Measurements from ENCODE around the gene RAB9A.
"Not testable (repeated sequence)": the region's sequence is repeated elsewhere in the genome, so short reads cannot be mapped to it uniquely, and the experiment has no call there.

RAB9A gene

DNA sequence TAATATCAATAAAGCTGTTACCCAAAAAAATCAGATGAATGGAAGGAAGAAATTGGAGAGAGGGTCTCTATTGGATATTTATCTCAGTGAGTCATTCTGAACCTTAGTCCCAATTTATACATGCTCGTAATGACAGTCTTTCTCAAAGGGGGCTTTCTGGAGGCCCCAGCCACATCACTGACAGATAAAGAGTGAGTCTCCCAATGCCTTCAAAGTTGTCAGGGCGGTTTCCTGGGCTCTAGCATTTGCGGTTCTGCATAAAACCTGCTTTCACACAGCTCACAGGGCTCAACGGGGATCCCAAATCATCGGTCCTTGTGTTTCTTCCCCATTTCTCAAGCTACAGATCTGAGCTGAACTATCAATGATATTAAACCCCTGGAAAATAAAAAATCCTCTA lies 18.7 kb upstream of the RAB9A start:
- DNase-seq, result no peak

DNA sequence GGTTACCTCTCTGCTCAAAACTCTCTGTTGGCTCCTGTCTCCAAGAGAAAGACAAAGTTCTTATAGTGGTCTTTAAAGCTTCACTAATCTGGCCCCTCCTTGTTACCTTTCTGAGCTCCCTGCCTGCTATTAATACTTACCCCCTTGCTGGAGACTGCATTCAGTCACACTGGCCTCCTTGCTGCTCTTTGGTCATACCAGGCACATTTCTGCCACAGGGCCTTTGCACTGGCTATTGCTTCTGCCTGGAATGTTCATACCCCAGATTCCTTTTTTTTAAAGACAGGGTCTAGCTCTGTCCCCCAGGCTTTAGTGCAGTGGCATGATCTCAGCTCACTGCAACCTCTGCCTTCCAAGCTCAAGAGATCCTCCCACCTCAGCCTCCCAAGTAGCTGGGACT lies 15.9 kb upstream of the RAB9A start:
- DNase-seq, result no peak

DNA sequence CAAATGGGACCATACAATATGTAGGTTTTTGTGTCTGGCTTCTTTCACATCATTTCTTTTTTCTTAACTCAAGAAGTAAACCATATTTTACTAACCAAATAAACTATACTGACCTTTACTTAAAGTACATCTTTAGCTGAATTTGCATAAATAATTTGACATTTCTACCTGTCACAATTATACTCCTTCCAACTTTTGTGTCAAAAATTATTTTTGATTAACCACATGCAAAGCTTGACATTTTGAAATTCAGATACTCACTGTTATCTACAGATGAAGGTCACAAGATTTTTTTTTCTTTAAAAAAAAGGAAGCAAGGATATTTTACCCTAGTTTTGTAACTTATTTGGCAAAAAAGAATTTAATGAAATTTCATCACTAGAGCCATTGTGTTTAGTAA lies 12.0 kb upstream of the RAB9A start:
- no peak for DNase-seq

DNA sequence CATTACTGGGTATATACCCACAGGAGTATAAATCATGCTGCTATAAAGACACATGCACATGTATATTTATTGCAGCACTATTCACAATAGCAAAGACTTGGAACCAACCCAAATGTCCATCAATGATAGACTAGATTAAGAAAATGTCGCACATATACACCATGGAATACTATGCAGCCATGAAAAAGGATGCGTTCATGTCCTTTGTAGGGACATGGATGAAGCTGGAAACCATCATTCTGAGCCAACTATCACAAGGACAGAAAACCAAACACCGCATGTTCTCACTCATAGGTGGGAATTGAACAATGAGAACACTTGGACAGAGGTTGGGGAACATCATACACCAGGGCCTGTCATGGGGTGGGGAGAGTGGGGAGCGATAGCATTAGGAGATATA lies 9.2 kb upstream of the RAB9A start:
- DNase-seq, result not testable (repeated sequence)

DNA sequence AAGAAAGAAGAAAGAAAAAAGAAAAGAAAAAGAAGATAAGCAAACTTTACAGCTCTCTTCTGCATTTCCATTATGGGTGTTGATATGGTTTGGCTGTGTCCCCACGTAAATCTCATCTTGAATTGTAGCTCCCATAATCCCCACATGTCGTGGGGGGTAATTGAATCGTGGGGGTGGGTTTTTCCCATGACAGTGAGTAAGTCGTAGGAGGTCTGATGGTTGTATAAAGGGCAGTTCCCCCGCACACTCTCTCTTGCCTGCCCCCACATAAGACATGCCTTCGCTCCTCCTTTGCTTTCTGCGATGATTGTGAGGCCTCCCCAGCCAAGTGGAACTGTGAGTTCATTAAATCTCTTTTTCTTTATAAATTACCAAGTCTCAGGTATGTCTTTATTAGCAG lies 7.3 kb upstream of the RAB9A start:
- DNase-seq, result no peak

DNA sequence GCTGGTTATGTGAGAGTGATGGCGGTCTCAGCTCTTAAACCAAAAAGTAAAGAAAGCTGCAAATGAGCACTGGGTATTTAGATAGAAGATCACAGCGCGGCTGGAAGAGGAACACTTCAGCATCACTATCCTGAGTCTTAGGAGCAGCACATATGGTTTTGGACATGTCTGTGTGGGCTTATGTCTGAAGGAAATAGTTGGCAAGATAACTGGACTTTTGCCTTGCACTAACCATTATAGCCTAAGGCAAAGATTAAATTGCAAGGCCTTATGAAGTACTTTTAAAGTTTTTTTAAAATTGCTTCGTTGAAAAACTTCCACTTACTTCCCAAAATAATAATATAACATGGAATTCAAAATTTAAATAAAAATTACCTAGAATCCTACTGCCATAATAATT lies 4.6 kb upstream of the RAB9A start:
- no peak for DNase-seq

DNA sequence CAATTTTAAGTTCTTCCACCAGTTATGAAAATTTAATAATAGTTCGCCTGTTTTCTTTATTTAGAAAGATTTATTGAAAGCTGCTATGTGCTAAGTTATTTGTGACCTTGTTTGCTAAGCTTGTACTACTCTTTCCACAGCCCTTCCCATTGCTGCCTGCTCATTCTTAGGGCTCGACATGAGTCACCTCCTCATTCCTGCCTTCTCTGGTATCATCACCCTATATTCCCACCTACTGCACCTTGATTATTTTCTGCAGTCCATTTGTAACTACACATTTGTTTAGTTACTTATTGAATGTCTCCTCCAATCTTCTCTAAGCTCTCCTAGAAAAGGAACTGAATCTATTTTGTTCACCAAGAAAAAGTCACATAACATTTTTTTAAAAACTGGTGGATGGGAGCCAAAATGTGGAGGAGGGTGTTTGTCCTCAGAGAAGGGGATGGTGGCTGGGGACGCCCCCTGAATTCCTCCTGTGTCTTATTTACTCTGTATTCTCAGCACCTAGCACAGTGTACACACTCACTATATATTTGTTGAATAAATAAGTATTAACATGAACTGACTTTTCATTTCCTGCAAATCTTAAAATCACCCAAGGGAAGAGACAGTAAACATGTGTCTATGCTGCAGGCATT lies 3.7 kb upstream of the RAB9A start:
- DNase-seq, result no peak

DNA sequence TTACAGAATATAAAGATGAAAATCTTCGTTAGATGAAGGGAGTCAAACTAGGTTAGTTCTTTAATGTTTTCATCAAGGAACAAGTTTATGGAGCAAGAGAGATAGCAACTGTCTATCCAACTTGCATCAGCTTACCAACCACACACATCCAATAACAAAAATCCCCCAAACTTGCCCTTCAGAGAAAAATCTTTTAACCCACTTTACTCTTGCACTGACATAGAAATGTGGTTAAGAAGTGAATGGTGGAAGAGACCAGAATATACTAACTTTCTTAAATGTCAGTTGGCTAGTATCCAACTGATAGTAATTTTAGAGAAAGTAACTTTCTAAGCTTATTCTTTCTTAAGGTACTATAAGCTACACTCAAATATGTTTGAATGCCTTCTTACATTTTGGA lies 1.7 kb upstream of the RAB9A start:
- no peak for DNase-seq

DNA sequence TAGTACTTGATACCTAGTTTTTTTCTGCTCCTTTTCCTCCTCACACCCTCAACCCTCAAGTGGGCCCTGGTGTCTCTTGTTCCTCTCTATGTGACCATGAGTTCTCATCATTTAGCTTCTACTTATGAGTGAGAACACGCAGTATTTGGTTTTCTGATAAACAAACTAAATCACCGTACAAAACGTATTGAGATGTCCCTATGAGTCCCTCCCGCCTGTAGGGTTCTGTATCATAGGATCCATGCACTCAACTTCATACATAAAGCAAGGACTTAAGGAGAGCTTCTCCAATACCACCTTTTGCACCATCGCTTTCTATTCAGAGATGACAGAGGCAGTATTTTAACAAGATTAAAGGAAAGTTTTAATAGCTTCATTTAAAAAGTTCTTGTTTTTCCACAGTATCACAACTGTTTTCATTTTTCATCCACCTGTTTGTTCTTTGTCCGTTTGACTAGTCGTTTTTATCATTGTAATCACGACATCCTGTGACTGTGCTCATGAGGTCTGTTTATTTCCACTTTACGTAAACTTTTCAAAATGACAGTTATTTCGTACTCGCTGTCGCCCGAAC lies 457 bp upstream of the RAB9A start:
- no peak for DNase-seq

DNA sequence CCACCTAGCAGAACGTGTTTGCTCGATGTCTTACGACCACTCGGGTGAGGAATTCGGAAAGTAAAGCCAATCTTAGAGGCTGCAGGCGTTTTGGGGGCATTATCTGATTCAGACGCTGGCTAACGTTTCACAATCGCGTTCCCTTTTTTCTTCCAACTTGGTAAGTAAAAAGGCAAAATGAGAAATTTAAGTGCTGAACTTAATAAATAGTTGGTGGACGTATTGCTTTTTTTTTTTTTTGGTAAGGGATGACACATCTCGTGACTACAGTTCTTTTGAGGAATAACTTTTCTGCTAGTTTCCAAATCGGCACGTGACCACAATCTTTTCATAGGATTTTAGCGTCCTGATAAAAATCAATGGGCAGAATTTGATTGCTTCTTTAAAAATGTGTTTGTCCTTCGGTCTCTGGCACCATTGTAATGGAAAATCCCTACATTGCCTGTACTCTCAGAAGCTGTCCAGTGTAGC lies 848 bp downstream of the RAB9A start:
- no peak for DNase-seq

DNA sequence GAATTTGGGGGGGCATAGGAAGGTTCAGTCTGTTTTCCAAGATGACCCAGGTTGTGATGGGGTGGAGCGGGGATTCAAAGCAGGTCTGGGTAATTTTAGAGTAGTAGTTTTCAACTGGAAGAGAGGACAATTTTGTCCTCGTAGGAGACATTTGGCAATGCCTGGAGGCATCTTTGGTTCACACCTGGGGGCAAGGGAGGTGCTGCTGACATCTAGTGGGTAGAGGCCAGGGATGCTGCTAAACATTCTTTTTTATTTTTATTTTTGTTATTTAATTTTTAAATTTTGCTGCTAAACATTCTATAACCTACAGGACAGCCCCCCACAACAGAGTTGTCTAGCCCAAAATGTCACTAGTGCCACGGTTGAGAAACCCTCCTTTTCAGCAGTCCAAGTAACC lies 1.9 kb downstream of the RAB9A start:
- DNase-seq, result peak; percentile 9

DNA sequence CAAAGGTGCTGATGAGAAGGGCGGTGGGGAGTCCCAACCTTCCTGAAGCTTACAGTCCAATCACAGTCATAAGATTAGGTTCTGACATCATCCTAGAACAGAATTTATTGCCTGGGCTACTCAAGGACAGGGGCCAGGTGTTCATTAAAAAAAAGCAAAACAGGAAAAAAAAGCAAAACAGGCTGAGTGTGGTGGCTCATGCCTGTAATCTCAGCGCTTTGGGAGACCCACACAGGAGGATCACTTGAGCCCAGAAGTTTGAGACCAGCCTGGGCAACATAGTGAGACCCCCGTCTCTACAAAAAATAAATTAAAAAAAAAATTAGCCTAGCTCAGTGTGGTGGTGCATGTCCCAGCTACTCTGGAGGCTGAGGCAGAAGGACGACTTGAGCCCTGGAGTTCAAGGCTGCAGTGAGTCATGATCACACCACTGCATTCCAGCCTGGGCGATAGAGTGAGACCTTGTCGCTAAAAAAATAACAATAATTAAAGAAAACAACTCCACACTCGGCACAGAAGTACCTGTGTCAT lies 3.0 kb downstream of the RAB9A start:
- no peak for DNase-seq

DNA sequence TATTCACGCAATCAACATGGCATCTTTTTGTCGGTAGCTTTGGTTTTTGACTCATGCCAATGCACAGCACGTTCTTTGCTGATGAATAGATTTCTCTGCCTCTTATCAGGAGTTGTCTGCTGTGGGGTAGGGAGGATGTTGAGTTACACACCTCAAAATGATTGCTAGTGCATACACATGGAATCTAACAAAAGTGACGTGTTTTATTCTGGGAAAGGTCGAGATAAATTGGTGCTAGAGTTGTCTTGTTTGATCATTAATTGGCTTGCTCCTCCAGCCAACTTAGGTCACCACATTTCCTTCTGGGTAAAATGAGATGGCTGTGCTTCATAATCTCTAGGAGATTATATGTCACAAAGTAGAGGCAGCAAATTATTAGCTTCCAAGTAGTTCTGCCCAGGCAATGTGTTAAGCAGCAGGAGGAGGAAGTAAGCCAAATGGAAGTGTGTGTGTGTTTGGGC lies 3.9 kb downstream of the RAB9A start:
- DNase-seq, result no peak

DNA sequence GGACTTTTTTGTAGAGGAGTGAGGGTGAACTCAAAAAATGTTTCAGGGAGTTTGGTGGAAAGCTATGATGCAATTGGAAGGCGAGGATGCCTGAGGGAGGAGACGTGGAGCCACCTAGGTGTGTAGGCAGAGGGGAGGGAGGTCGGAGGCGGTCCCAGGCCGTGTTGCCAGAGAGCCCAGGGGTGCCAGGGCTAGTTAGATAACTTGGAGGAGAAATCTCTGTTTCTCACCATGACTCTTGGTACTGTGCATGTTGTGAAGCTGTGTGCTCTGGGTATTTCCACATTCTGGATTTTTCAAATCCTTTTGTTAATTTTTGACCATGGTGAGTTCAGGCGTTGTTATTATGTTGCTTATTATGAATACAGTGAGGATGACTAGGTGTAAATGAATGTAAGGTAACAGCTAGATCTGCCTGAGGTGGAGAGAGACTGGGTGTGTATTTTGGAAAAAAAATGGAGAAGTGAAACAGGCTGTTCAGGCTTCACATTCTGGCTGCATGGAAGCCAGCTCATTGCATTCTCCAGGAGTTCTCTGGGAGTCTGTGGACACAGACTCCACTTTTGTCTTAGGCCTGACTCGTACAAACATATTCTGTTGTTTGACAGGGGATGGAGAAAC lies 4.5 kb downstream of the RAB9A start:
- DNase-seq, result no peak

DNA sequence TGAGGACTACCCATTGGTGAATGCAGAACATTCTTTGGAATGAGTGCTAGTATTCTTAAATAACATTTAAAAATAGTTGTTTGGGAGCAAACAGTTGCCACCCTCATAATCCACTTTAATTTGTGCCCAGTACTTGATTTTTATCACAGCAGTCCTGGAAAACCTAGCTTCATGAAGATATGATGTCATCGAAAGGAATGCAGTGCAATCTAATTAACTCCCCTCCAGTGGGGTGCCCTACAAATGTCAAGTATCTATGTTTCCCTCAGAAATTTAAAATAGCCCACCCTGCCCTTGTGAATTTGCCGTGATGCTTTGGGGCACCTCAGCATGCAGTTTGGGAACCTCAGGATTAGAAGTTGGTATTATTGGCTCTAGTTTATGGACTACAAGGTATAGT lies 5.4 kb downstream of the RAB9A start:
- DNase-seq, result no peak

DNA sequence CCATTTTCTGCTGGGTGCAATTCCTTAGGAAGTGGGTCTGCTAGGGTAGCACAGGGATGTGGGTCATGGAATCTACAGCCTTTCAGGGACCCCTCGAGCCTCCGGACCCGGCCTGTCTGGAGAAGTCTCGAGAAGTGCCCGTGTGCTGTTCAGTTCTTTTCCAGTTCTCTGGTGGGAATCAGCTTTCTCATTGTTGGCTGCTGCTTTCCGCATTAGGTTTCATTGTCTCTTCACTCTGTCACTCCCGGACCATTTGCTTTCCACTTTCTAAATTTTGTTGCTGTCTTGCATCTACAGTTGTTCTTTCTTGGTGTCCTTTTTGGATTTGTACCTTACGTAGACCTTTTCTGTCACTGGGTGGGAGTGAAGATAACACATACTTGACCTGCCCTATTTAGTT lies 6.1 kb downstream of the RAB9A start:
- no peak for DNase-seq

DNA sequence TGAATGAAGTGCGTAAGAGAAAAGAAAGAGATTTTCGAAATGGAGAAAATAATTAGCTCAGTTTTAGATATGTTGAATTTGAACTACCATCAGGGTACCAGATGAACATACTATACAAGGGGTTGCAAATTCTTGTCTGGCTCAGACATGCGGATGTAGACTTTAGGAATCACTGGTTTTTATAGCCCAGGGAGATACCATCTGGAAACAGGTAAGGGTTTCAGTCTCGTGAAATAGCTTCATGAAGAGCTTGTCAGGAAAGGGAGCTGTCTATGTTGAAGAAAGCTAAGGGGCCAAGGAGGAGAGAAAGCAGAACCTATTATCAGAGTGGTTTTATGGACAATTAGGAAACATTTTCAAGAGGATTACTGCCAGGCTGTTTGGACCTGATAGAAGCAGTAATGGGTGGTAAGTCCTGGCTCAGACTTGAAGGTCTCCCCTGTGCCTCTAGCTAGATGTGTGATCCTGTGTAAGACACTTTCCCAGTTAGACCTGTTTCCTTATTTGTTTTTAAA lies 6.7 kb downstream of the RAB9A start:
- DNase-seq, result no peak

DNA sequence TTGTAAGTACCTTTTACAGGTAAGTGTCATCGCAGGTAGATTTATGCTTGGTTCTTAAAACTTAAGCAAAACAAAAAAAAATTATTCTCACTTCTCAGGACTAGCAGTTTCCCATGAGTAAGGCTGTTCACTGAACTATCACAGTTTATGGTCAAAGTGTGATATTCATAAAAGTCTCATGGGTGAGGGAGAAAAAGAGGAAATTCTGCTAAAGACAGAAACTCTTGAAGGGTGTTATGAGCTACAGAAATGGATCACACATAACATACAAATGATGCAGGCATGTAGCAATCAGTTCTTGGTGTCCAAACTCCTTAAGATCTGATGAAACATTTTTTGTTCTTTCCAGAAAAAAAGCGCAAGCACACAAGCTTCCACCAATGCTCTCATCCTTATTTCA lies 8.5 kb downstream of the RAB9A start:
- no peak for DNase-seq

DNA sequence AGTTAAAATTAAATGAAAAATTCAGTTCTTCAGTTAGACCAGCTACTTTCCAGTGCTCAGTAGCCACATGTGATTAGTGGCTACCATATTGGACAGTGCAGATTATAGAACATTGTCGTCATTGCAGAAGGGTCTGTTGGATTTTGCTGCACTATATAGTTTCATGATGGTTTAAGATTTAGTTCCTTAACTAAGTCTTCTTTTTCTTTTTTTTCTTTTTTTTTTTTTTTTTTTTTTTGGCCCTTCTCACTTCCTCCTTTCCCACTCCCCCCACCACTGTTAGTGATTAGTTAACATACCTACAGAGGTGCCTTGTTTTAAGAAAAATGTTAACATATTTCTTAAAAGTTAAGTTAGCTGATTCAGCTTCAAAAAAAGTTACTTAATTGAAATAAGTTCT lies 9.0 kb downstream of the RAB9A start:
- DNase-seq, result no peak

DNA sequence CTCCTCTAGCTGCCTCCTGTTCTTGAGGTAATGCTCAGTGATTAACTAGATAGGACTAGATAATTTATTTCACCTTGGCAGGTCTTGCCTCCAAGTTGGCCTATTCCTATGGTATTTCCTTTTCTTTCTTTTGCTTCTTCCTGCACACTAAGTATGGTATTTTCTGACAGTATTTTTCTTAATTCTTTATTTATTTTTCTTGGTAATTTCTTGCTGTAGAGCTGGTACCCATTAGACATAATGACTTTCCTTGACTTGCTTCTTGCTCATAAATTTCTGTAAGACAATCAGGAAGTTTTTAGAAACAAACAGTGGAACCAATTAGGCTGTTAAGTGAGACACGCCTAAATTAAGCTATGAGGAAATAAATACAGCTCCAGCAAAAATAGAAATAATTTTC lies 9.5 kb downstream of the RAB9A start:
- DNase-seq, result no peak

DNA sequence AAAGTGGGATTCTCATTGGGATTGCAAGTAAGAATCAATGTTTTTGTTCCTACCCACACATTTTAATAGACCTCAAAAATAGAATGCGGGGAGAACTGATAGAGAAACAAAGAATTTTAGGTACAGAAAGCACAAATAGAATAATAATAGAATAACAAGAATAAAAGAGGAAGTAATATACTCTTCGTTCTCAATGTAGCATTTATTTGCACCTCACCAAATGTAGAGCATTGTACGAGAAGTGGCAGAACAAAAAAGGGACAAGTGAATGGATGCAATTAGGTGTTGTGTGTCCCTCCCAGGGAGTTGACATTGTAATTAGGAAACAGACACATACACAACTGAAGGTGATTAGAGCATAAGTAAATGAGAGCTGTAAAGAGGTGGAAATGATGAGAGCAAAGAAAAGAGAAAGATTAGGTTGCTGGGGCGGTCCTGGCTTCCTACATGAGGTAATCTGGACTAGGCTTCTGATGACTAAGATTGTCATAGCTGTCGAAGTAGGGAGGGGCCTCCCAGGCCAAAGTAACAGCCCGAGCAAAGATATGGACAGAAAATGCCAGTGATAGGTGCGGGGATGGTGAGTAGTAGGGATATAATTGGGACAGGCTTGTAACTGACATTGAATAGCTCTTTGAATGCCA lies 10.4 kb downstream of the RAB9A start:
- DNase-seq, result no peak

DNA sequence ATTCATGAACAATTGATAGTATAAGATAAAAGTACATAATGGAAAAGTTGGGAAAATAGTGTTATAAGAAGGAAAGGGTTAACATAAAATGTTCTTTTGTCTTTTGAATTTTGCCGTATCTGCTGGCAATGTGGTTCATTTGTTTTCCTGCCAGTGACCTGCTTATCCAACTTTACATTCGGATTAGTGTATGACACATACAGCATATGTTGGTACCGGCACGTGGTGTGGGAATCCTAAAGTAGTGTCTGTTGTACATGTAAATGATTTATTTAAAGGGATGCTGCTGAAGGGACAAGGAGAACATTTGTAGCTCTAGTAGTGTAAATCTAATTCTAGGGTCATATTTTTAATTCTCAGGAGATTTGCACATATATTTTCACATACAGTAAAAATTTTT lies 11.5 kb downstream of the RAB9A start:
- DNase-seq, result no peak

DNA sequence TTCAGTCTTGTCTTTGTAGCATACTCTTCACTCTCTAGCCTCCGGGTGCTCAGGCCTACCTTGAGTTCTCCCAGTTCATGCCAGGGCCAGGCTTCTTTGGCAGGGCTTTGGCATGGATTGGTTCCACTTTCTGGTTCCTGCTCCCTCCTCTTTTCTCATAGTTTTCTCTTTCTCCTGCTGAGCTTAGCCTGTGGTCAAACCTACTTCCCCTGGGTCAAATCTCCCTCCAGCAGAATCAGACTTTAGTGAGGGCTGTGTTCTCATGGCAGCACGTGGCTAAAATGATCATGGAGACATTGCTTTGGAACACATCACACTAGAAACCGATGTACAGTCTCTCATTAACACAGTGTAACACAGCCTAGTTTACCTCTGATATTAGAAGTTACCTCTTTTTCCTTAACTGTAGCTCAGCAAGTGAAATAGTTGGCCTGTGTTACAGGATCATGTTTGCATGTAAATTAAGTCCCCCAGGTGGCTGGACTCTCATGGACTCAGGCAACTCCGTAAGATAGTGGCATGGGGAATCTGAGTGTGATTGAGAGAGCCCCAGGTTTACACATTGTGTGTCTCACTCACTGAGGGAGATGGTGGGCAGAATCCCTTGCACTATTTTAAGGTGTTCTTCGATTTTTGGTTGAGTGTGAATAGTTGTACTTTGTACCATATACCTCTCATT lies 13.3 kb downstream of the RAB9A start:
- DNase-seq, result no peak
